Hindlimb muscle (tissue), 1 donor: Measurements from ENCODE around the gene NBEA. TPM values are rescaled to one million over a fixed set of nuclear protein-coding genes. Genes with fewer than 3 reads are reported as not detected.
"Not testable (repeated sequence)": the region's sequence is repeated elsewhere in the genome, so short reads cannot be mapped to it uniquely, and the experiment has no call there.

ENCODE experiments used
- DNase-seq: peaks from one replicate; pipeline ENCODE4 v3.0.0-alpha.2; 2013
- polyA plus RNA-seq: library from polyadenylated mRNA; unstranded; fragments of 120-200 nt; gene quantifications from one replicate; pipeline ENCODE4 v1.2.1, GENCODE V29; 2013; ENCODE audit not compliant: insufficient read length

NBEA gene
- 17.3 TPM for polyA plus RNA-seq

GRCh38 chr13:34941835-34942731, at the start of gene NBEA:
TSS of gene NBEA (plus strand) at chr13:34942270. CDS start at chr13:34942821, 551 bp downstream.
- DNase-seq: peak; percentile 74

- no peak for DNase-seq
These were observed 47.3 kb upstream of the NBEA start for GRCh38 chr13:34894756-34895155.

- no peak for DNase-seq
These were observed 44.9 kb upstream of the NBEA start for GRCh38 chr13:34897220-34897619.

- no peak for DNase-seq
These were observed 42.2 kb upstream of the NBEA start for GRCh38 chr13:34899888-34900287.

- no peak for DNase-seq
These were observed 41.8 kb upstream of the NBEA start for GRCh38 chr13:34900288-34900739.

DNA sequence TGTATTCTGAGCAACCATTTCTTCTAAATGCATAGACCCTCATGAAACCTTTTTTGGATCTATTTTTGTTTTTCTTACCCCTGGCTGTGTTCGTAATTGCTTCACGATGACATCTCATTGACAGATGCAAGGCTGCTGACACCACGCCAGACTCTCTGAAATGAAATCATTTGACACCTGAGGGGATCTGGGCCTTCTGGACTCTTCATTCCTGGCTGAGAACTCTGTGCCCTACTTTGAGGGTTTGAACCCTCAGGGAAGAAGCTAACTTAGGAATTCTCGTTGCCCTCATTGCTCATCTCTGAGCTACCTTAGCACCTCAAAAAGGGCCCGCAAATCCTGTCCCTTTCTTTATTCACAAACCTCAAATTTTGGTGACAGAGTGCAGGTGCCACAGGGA, 40.5 kb upstream of the NBEA start:
- DNase-seq: no peak

DNA sequence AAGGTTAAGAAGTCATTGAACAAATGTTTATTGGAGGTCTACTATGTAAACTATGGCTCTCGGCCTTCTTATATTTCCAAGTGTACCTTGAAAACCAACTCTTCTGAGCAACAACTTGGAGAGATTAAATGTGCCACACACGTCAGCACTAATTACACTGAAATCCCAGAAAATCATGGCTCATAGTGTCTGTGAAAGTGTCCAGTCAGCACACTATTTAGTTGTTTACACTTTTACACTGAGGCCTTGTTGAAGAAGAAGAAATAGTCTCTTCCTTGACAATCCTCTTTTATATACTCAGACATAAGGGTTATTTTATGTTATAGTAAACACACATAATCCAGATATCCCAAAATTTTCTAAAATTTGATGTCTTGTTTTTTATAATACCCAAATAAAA, 30.9 kb upstream of the NBEA start:
- DNase-seq: no peak

- DNase-seq: no peak
These were observed 29.0 kb upstream of the NBEA start for GRCh38 chr13:34913040-34913439.

DNA sequence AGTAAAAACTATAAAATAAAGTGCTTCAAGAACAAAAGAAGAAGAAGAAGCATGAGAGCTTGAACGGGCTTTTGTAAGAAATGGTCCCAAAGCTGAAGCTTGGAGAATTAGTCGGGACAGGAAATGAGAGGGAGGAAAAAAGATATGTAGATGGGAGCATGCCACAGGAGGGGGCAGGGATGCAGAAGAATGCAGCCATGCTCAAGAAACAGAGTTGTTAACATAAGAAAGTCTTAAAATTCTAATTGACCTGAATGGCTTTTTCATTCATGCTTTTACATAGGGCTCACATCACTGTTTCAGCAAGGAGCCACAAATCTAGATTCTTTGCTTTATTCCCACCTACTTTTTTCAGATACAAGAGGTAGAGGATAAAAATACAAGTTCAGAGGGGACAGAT, 27.7 kb upstream of the NBEA start:
- DNase-seq: no peak

DNA sequence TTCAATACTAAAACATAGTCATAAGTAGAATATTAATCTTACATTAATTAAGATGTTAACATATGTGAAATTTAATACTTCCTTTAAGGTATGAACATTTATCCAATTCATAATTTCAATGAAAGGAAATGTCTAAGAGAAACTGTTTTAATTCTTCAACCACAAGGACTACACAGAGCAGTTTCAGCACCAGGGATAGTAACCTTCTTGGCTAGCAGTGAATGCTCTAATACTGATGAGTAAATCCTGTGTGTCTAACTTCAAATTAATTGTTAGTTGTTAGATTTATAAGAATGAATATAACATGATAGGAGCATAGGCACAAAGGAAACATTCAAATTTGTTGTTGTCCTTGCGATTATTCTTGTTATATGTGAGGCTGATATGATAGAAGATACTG, 15.6 kb upstream of the NBEA start:
- DNase-seq: peak; percentile 36

GRCh38 chr13:34928676-34929075, 13.4 kb upstream of the NBEA start:
- DNase-seq: not testable (repeated sequence)

- DNase-seq: no peak
These were observed 10.5 kb upstream of the NBEA start for GRCh38 chr13:34931572-34931971.

- DNase-seq: no peak
These were observed 8.7 kb upstream of the NBEA start for GRCh38 chr13:34933349-34933748.

DNA sequence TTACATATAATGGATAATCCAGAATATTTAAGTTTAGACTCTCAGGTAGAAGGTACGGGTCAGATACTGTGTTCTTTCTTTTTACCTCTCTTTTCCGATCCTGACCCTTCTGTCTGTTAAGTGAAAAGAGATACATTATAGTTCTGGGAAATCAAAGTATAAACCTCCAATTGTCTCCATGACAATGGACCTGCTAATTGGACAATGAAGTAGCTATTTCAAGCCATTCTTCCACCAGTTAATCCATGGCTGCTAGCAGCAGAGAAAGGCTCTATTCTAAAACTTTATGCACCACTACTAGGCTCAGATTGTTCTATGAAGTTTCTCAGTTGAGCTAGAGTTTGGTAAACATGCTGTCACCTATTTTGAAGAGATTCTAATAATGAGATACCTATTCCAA, 8.3 kb upstream of the NBEA start:
- no peak for DNase-seq

DNA sequence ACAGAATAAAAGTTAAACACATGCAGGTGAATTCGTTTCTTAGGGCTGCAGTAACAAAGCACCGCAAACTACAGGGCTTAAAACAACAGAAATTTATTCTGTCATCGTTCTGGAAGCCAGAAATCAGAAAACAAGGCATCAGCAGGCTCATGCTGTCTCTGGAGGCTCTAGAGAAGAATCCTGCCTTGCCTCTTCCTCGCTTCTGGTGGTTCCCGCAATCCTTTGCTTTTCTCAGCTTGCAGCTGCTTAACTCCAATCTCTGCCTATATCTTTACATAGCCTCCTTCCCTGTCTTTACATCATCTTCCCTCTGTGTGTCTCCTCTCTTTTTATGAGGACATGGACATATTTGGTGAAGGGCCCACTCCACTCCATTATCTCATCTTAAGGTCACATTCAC, 6.2 kb upstream of the NBEA start:
- no peak for DNase-seq

GRCh38 chr13:34939771-34940170, 2.3 kb upstream of the NBEA start:
- DNase-seq: no peak

- DNase-seq: no peak
These were observed 635 bp upstream of the NBEA start for GRCh38 chr13:34941436-34941834.

DNA sequence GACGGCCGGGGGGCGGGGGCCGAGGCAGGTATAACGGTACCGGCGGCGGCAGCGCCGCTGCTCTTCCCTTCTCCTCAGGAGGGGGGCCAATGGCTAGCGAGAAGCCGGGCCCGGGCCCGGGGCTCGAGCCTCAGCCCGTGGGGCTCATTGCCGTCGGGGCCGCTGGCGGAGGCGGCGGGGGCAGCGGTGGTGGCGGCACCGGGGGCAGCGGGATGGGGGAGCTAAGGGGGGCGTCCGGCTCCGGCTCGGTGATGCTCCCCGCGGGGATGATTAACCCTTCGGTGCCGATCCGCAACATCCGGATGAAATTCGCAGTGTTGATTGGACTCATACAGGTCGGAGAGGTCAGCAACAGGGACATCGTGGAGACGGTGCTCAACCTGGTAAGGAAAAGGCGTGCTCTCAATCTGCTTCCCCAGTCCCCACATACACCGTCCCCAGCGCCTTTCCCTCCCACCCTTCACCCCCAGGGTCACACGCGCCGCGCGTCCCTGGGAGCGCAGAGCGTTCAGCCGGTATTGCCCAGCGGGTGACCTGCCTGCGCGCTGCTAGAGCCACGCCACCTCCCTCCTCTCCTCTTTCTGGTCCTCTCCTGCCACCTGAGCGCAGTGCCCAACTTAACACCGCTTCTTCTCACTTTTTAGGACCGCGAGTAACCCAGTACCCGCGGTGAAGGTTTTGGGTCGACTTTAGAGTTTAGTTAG, 814 bp downstream of the NBEA start:
- DNase-seq: peak; percentile 43

DNA sequence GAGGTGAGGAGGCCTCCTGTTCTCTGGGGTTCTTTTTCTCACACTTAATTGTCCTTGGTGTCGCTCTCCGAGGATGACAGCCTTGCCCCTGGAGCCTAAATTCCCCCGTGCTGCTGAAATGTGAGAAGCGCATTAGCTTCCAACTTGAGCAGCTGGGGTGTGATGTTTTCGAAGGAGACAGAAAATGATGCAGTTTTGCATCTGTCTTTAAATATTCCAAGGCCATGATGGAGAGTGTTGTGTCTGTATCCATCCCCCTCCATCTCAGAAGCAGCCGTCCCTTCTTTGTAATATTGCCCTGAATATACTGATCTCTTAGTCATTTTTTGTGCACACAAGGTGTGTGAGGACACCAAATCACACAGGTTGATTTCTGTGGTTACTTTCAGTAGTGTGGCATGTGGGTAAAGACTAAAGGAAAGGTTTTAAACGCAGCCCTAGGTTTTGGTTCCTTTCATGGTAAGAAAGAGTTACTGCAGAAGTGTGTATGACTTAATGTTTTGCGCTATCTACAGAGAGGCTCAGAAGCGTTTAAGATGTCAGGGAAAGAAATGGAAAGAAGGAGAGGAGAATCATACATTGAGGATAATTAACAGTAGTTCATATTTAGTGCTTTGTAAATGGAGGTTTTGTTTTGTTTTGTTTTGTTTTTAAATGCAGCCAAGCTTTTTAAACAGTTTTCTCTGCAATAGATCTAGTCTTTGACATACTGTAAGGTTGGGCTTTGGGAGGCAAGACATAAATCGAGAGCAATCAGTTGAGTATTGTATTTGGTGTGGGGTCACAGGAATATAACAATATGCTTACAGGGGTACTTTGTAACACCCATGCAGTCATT, 1.6 kb downstream of the NBEA start:
- DNase-seq: peak; percentile 12

GRCh38 chr13:34944274-34944634, 2.2 kb downstream of the NBEA start:
- DNase-seq: no peak

DNA sequence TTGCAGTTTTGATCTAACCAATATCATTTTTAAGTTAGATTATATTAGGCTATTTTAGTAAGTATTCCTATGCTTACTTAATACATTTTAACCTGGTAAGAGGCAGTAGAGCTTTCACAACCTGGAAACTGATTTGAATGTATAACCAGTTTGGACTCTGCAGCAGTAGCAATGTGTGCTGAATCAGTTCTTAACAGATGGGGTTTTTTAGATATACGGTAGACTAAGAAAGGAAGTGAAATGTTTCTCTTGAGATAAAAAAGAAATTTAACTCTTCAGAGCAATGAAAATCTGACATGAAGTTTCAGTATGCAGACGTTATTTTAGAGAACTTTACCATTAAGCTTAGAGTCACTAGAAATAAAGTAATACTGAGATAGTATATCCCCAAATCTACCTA, 2.7 kb downstream of the NBEA start:
- no peak for DNase-seq

- no peak for DNase-seq
These were observed 9.5 kb downstream of the NBEA start for GRCh38 chr13:34951528-34951927.

- DNase-seq: no peak
These were observed 17.4 kb downstream of the NBEA start for GRCh38 chr13:34959489-34959888.
